GM18517 (cell line): Measurements from ENCODE around the gene GNPTAB.
"Not testable (repeated sequence)": the region's sequence is repeated elsewhere in the genome, so short reads cannot be mapped to it uniquely, and the experiment has no call there.

Experiments used
- ATAC-seq: cut with Tn5 transposase; IDR thresholded peaks from one replicate; pipeline ENCODE4 v1.9.1; 2021; ENCODE audit warnings: mild to moderate bottlenecking, moderate library complexity; ENCODE audit not compliant: unreplicated experiment

GNPTAB gene

GRCh38 chr12:101854747-101855146, 24.0 kb upstream of the GNPTAB start:
- ATAC-seq, result peak; percentile 55

DNA sequence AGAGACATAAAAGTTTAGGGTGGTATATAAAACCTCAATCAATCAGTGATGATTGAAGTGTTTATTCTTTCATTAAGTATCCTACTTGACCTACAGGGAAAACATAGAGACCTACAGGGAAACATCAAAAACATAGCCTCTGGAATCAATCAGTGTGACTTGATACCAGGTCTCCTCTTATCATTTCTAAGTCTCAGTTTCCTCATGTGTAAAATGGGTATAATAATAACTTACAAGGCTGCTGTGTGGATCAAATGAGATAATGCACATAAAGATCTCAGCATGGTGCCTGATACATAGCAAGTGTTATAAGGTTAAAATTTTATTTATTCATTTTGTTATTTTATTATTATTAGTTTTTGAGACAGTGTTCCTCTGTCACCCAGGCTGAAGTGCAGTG, 22.2 kb upstream of the GNPTAB start:
- no peak for ATAC-seq

- no peak for ATAC-seq
These were observed 19.4 kb upstream of the GNPTAB start for GRCh38 chr12:101850199-101850598.

- ATAC-seq, result no peak
These were observed 16.6 kb upstream of the GNPTAB start for GRCh38 chr12:101847325-101847724.

GRCh38 chr12:101845137-101845711, 14.5 kb upstream of the GNPTAB start:
- no peak for ATAC-seq

GRCh38 chr12:101841069-101841468, 10.3 kb upstream of the GNPTAB start:
- ATAC-seq, result no peak

- ATAC-seq, result peak; percentile 56
These were observed 8.8 kb upstream of the GNPTAB start for GRCh38 chr12:101839324-101840283.

GRCh38 chr12:101838628-101839323, 8.0 kb upstream of the GNPTAB start:
- peak; percentile 47 for ATAC-seq

GRCh38 chr12:101832030-101832429, 1.3 kb upstream of the GNPTAB start:
- no peak for ATAC-seq

GRCh38 chr12:101829639-101830366, 956 bp downstream of the GNPTAB start:
- no peak for ATAC-seq

DNA sequence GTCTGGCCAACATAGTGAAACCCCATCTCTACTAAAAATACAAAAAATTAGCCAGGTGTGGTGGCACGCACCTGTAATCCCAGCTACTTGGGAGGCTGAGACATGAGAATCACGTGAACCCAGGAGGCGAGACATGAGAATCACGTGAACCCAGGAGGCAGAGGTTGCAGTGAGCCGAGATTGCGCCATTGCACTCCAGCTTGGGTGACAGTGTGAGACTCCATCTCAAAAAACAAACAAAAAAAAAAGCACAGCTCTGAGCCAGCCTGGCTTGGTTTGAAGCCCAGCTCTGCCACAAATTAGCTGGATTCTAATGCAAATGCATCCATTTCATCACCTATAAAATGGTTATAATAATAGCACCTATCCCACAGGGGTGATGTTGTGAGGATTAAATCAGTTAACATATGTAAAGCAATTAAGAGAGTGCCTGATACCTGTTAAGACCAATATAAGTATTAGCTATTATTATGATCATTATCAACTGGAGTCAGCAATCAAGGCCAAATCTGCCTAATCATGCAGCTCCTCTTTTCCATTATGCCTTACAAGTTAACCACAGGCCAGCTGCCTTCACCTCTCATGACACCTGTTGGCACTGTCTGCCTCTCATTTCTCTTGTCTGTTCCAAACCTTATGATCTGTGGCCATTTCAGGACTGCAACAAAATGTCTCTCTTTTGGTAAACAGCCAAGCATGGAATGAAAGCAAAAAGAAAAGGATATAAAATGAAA, 2.1 kb downstream of the GNPTAB start:
- ATAC-seq, result no peak

DNA sequence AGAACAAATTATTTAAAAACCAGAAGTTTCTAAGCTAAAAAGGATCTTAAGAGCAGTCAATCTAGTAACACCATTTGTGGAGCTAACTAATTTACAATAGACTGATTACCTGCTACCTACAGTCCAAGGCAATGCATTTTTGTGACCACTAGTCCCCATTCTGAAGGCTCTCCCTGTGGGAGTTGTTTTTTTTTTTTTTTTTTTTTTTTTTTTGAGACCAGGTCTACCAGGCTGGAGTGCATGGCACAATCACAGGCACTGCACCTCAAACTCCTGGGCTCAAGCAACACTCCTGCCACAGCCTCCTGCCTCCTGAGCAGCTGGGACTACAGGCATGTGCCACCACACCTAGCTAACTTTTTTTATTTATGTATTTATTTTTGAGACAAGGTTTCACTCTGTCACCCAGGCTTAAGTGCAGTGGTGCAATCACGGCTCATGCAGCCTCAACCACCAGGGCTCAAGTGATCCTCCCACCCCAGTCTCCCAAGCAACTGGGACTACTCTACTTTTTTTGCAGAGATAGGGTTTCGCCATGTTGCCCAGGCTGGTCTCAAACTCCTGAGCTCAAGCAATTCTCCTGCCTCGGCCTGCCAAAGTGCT, 3.9 kb downstream of the GNPTAB start:
- no peak for ATAC-seq

DNA sequence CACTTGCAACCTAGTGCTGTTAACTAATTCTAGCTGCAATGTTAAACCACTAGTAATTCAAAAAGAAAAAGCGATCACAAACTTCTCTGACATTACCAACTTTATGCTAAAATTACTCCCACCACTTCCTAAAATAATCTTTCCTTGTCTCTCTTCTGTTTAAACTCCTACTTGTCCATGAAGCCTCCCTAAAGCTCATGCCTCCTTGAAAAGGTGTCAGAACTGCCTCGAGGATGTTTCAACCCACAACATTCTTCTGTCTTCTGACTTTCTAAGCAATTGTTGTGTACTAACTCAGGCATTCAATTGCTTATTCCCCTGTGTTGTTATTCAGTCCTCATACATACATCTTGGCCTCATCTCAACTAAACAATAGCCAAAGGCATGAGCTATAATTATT, 5.9 kb downstream of the GNPTAB start:
- ATAC-seq, result no peak

DNA sequence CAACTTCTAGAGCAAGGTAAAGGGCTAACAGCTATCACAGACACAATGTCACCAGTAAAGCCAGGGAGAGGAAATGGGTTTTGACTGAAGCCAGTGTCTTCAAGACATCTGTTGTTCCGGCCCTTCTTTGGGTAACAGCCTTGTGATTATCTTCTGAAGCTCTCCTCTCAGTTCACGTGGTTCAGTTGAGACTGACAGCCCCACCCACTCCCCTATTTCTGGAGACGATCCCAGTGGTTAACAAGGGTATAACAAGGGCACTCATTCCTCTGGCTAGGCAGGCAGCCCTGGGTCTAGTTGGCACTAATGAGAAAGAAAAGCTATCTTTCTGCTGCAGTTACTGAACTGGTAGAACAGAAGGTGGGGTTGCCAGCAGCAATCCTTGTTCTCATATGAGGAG, 6.9 kb downstream of the GNPTAB start:
- ATAC-seq, result peak; percentile 87

DNA sequence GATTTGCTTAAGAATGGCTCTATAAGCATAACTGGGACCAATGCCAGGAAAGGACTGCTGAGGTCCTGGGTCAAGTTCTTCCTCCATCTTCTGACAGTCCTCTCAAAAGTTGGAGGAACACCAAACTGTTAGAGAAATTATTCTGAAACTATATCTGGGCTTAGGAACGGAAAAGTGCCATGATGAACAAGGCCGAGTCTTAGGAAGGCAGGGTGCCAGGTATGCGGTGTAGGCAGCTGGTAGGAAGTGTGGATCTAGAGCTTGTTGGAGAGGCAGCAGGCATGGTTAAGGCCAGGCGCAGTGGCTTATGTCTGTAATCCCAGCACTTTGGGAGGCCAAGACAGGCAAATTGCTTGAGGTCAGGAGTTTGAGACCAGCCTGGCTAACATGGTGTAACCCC, 7.7 kb downstream of the GNPTAB start:
- ATAC-seq, result no peak

- peak; percentile 57 for ATAC-seq
These were observed 11.3 kb downstream of the GNPTAB start for GRCh38 chr12:101819467-101819866.

GRCh38 chr12:101818689-101819088, 12.1 kb downstream of the GNPTAB start:
- not testable (repeated sequence) for ATAC-seq

GRCh38 chr12:101813117-101813516, 17.6 kb downstream of the GNPTAB start:
- ATAC-seq, result no peak

- ATAC-seq, result not testable (repeated sequence)
These were observed 18.0 kb downstream of the GNPTAB start for GRCh38 chr12:101812716-101813115.

DNA sequence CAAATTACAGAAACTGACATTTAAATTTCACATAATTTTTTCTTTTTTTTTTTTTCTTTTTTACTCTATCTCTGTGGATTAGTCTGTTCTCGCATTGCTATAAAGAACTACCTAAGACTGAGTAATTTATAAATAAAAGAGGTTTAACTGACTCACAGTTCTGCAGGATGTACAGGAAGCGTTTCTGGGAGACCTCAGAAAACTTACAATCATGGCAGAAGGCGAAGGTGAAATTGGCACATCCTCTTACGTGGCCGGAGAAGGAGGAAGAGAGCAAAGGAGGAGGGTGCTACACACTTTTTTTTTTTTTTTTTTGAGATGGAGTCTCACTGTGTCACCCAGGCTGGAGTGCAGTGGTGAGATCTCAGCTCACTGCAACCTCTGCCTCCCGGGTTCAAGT, 19.4 kb downstream of the GNPTAB start:
- not testable (repeated sequence) for ATAC-seq
